Glutamatergic neuron (in vitro differentiated cells): Measurements from ENCODE around the gene OR8G5. TPM values are rescaled to one million over a fixed set of nuclear protein-coding genes. Genes with fewer than 3 reads are reported as not detected.
A peak's percentile ranks its signal among the peaks of the same experiment; 100 is the strongest.

ENCODE experiments used
- DNase-seq: peaks from one replicate; pipeline ENCODE4 v3.0.0; 2022
- H3K27ac Mint-ChIP-seq: one replicate; pipeline ENCODE4 v1.8.0; 2020; ENCODE audit warnings: mild to moderate bottlenecking, mixed read lengths, inconsistent platforms; ENCODE audit not compliant: unreplicated experiment
- H3K27me3 Mint-ChIP-seq: one replicate; pipeline ENCODE4 v1.8.0; 2020; ENCODE audit warnings: mild to moderate bottlenecking, moderate library complexity, mixed read lengths, inconsistent platforms; ENCODE audit not compliant: unreplicated experiment
- H3K36me3 Mint-ChIP-seq: one replicate; pipeline ENCODE4 v1.8.0; 2020; ENCODE audit warnings: mild to moderate bottlenecking, mixed read lengths, inconsistent platforms; ENCODE audit not compliant: unreplicated experiment
- H3K4me1 Mint-ChIP-seq: one replicate; pipeline ENCODE4 v1.8.0; 2020; ENCODE audit warnings: mild to moderate bottlenecking, low read depth, mixed read lengths, inconsistent platforms; ENCODE audit not compliant: unreplicated experiment
- H3K4me3 Mint-ChIP-seq: one replicate; pipeline ENCODE4 v1.8.0; 2020; ENCODE audit warnings: mild to moderate bottlenecking, mixed read lengths, inconsistent platforms; ENCODE audit not compliant: unreplicated experiment
- H3K9me3 Mint-ChIP-seq: one replicate; pipeline ENCODE4 v1.8.0; 2020; ENCODE audit warnings: mild to moderate bottlenecking, moderate library complexity, mixed read lengths, inconsistent platforms; ENCODE audit not compliant: unreplicated experiment
- long read RNA-seq: library from polyadenylated mRNA; unstranded; transcript quantifications from one replicate; pipeline ENCODE4 v2.0.0, GENCODE V29; 2020; ENCODE audit not compliant: unreplicated experiment
- total RNA-seq: library from RNA; stranded (reverse); fragmentation: NEBNext Ultra II Directional; extraction: Animal tissue kit (Norgen Biotek cat#: 25700); gene quantifications from one replicate; pipeline ENCODE4 v1.2.1, GENCODE V29; 2021; ENCODE audit not compliant: unreplicated experiment
- TF ChIP-seq, protein P1 (sequence below): fragments of 200-600 bp; sonication (generic); IDR thresholded peaks from one replicate; pipeline ENCODE4 v1.5.0; 2021; ENCODE audit not compliant: partially characterized antibody, unreplicated experiment

Gene OR8G5, protein sequence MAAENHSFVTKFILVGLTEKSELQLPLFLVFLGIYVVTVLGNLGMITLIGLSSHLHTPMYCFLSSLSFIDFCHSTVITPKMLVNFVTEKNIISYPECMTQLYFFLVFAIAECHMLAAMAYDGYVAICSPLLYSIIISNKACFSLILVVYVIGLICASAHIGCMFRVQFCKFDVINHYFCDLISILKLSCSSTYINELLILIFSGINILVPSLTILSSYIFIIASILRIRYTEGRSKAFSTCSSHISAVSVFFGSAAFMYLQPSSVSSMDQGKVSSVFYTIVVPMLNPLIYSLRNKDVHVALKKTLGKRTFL
- not detected for total RNA-seq
- long read RNA-seq: 0 reads

DNA sequence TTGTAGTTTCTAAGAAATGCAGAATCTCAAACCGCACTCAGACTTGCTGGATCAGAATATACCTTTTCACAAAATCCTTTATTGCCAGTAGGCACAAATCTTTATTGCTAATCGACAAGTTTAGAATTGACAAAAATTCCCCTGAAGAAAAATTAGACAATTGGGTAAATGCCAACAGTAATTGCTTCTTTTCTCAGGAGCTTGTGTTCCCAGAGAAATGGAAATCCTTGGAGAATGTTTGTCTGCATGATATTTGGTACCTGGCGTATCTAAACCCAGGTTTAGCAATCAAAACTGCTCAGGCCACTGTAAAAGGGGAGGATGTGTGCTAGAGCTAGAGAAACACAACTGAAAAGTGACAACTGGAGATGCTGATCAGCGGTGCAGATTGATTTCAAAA lies at the start of gene OR8G5:
Gene OR8G5, plus strand, starts transcription at position 301 of the 400 bp plus-strand sequence. CDS start 8,556 bp downstream, outside the sequence.
- Mint-ChIP-seq H3K36me3 (no peaks in the 10 kb centered on the region), H3K27me3 (no peaks in the 10 kb centered on the region), H3K27ac (no peak within 1 kb of the TSS), H3K4me1 (no peaks in the 10 kb centered on the region), H3K9me3 (no peaks in the 10 kb centered on the region), H3K4me3 (no peak within 1 kb of the TSS)
- DNase-seq: no peak
- TF ChIP-seq, protein P1, sequence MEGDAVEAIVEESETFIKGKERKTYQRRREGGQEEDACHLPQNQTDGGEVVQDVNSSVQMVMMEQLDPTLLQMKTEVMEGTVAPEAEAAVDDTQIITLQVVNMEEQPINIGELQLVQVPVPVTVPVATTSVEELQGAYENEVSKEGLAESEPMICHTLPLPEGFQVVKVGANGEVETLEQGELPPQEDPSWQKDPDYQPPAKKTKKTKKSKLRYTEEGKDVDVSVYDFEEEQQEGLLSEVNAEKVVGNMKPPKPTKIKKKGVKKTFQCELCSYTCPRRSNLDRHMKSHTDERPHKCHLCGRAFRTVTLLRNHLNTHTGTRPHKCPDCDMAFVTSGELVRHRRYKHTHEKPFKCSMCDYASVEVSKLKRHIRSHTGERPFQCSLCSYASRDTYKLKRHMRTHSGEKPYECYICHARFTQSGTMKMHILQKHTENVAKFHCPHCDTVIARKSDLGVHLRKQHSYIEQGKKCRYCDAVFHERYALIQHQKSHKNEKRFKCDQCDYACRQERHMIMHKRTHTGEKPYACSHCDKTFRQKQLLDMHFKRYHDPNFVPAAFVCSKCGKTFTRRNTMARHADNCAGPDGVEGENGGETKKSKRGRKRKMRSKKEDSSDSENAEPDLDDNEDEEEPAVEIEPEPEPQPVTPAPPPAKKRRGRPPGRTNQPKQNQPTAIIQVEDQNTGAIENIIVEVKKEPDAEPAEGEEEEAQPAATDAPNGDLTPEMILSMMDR: no peak

DNA sequence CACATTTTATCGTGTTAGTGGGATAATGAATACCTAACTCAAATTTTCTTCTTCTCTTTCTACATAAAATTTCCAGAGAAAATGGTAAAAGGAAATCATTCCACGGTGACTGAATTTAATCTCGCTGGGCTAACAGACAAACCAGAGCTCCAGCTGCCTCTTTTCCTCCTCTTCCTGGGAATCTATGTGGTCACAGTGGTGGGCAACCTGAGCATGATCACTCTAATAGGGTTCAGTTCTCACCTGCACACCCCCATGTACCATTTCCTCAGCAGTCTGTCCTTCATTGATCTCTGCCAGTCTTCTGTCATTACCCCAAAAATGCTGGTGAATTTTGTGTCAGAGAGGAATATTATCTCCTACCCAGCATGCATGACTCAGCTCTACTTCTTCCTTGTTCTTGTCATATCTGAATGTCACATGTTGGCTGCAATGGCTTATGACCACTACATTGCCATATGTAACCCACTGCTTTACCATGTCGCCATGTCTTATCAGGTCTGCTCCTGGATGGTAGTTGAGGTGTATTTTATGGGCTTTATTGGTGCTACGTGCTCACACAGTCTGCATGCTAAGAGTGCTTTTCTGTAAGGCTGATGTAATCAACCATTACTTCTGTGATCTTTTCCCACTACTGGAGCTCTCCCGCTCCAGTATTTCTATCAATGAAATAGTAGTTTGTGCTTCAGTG lies 48.9 kb upstream of the OR8G5 start:
- DNase-seq: no peak
- Mint-ChIP-seq H3K4me1 (peaks cover 7% of the 10 kb centered on the region), H3K4me3 (no peak overlapping the region), H3K36me3 (no peaks in the 10 kb centered on the region), H3K27ac (no peak overlapping the region), H3K27me3 (no peaks in the 10 kb centered on the region), H3K9me3 (no peaks in the 10 kb centered on the region)
- TF ChIP-seq, protein P1: no peak

- DNase-seq: no peak
- H3K4me1 Mint-ChIP-seq: peaks cover 4% of the 10 kb centered on the region
- no peak overlapping the region for H3K27ac Mint-ChIP-seq
- TF ChIP-seq, protein P1: no peak
- no peaks in the 10 kb centered on the region for H3K9me3 Mint-ChIP-seq
- H3K36me3 Mint-ChIP-seq: no peaks in the 10 kb centered on the region
- H3K4me3 Mint-ChIP-seq: no peak overlapping the region
- H3K27me3 Mint-ChIP-seq: no peaks in the 10 kb centered on the region
Measured at GRCh38 chr11:124209824-124210357, 46.3 kb upstream of the OR8G5 start.

DNA sequence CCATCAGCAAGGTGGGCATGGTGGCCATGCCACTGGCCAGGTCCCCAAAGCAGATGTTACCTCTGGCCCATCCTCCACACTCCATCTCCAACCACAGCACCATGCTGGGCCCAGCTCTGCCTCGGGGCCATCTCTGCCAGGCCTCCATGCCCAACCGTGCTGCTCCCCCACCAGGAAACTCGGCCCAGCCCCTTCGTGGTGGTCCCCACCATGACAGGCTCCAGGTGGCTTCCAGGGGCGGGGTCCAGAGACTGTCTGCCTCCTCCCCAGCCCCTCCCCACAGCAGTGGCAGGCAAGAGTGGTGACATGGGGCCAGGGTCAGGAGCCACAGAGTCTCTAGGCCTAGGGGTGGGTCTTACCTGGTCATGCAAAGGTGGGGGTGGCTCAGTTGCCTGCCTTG lies 45.8 kb upstream of the OR8G5 start:
- TF ChIP-seq, protein P1: no peak
- H3K27me3 Mint-ChIP-seq: no peaks in the 10 kb centered on the region
- H3K9me3 Mint-ChIP-seq: peaks cover 3% of the 10 kb centered on the region
- no peak overlapping the region for H3K4me3 Mint-ChIP-seq
- no peaks in the 10 kb centered on the region for H3K36me3 Mint-ChIP-seq
- no peak for DNase-seq
- H3K27ac Mint-ChIP-seq: no peak overlapping the region
- peaks cover 4% of the 10 kb centered on the region for H3K4me1 Mint-ChIP-seq

- TF ChIP-seq, protein P1: no peak
- Mint-ChIP-seq H3K27me3 (no peaks in the 10 kb centered on the region), H3K4me3 (no peak overlapping the region), H3K36me3 (no peaks in the 10 kb centered on the region), H3K27ac (peak overlapping the region; percentile 59), H3K9me3 (peaks cover 3% of the 10 kb centered on the region), H3K4me1 (peaks cover 4% of the 10 kb centered on the region)
- DNase-seq: no peak
Measured at GRCh38 chr11:124211321-124211720, 44.9 kb upstream of the OR8G5 start.
